GM21390 (cell line): ENCODE measurements around the gene TBXAS1.

ENCODE experiments used
- ATAC-seq: cut with Tn5 transposase; IDR thresholded peaks from one replicate; pipeline ENCODE4 v1.9.1; 2021; ENCODE audit not compliant: unreplicated experiment

Gene TBXAS1

GRCh38 chr7:139974179-139974811 is 145.2 kb downstream of the TBXAS1 start:
- ATAC-seq: no peak

- no peak for ATAC-seq
Measured at GRCh38 chr7:139976055-139976837, 147.2 kb downstream of the TBXAS1 start.

GRCh38 chr7:139976838-139977656 is 148.0 kb downstream of the TBXAS1 start:
- ATAC-seq: no peak

- no peak for ATAC-seq
Measured at GRCh38 chr7:139981511-139981895, 152.4 kb downstream of the TBXAS1 start.

DNA sequence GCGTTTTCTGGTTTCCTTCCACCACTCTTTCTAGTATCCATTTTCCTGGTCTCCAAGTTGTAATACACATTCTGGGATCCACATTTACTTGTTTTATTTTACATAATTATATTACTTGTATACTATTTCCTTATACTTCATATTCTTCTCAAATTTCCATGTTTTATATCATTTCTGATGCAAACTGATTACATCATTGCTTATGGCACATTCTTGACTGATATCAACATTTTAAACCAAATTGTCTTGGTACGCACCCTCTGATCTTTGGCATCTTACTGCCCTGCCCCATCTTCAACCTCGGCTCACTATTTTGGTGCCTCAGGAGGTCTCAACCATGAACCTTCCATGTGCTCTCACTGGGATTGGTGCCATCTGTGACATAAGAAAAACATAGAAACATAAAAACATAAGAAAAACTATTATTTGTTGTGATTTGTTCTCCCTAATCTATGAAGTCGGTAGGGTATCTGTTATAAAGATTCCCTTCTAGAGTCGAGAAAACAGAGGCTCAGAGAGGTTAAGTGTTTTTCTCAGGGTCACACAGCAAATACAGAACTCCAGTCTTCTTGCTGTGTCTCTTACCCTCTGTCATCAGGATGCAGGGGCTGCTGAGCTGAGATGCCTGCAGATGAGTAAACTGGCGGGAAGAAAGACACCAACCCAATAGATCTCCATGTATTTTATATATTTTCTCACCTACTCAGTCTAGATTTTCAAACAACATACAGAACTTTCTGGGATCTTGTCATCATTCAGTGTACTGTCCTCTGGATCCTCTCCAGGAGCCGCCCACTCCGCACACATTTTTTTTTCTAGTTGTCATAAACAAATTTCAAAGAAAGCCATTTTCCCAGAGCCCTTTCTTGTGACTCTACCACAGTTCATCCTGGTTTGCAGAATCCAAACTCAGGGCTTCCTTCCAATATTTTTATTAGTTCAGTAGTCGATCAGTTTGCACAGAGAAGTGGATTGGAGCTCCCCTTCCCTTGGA is 154.2 kb downstream of the TBXAS1 start:
- no peak for ATAC-seq

DNA sequence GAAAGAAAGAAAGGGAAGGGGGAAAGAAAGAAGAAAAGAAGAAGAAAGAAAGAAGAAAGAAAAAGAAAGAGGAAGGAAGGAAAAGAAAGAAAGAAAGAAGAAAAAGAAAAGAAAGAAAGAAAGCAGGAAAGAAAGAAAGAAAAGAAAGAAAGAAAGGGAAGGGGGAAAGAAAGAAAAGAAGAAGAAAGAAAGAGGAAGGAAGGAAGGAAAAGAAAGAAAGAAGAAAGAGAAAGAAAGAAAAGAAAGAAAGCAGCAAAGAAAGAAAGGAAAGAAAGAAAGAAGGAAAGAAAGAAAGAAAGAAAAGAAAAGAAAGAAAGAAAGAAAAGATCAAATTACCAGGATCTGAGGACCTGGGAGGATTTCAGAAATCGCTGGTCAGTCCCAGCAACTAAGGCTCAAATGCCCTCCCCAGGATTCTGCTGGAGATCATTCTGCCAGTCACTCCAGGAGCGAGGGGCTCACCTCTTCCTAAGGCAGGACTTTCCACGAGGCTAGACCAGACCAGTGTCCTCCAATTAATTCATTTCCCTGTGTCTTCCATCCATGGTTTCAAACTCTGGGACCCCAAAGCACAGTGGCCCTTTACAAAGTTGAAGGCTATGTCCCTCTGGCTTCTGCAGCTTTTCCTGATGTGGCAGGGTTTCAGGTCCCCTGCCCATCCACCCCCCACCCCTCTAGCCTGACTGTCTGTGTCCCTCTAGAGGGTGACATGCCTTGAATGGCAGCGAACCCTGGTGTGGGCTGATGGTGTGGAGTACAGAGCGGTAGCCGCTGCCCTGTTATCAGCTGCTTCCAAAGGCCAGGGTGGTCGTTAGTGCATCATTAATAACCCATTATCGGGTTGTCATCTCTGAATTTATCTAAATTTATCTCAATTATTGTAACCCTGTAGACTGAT is 155.8 kb downstream of the TBXAS1 start:
- no peak for ATAC-seq

- no peak for ATAC-seq
Measured at GRCh38 chr7:139985811-139986210, 156.7 kb downstream of the TBXAS1 start.

GRCh38 chr7:139987691-139988516 is 158.8 kb downstream of the TBXAS1 start:
- ATAC-seq: no peak

- ATAC-seq: no peak
Measured at GRCh38 chr7:139989366-139990141, 160.5 kb downstream of the TBXAS1 start.

- no peak for ATAC-seq
Measured at GRCh38 chr7:139990142-139990535, 161.1 kb downstream of the TBXAS1 start.

GRCh38 chr7:139990571-139991268 is 161.7 kb downstream of the TBXAS1 start:
- no peak for ATAC-seq

GRCh38 chr7:139991269-139991666 is 162.2 kb downstream of the TBXAS1 start:
- ATAC-seq: no peak

- ATAC-seq: no peak
Measured at GRCh38 chr7:139991911-139992310, 162.8 kb downstream of the TBXAS1 start.

- no peak for ATAC-seq
Measured at GRCh38 chr7:139992353-139993044, 163.4 kb downstream of the TBXAS1 start.

GRCh38 chr7:139993169-139993568 is 164.1 kb downstream of the TBXAS1 start:
- no peak for ATAC-seq

- no peak for ATAC-seq
Measured at GRCh38 chr7:139993592-139993991, 164.5 kb downstream of the TBXAS1 start.

GRCh38 chr7:139994356-139994755 is 165.3 kb downstream of the TBXAS1 start:
- ATAC-seq: no peak
